IMR-90 (cell line): ENCODE results near the gene SHROOM1. TPM values are rescaled to one million over a fixed set of nuclear protein-coding genes. Genes with fewer than 3 reads are reported as not detected.
"Not testable (repeated sequence)": the region's sequence is repeated elsewhere in the genome, so short reads cannot be mapped to it uniquely, and the experiment has no call there.

Experiments
- ATAC-seq: fragments of 200-7000 bp; cut with Tn5 transposase; 2 replicates; pipeline ENCODE4 v1.9.1; 2020; ENCODE audit warnings: low read depth, mild to moderate bottlenecking, moderate library complexity
- BruUV-seq: library from RNA; stranded (reverse); fragments of 400-500 nt; replicated peaks from 2 replicates; lab custom pipeline; 2021; lab: Mats Ljungman, UMichigan
- CTCF ChIA-PET: fragments of 300-600 bp; formaldehyde crosslinking; extraction: SDS; loops from one replicate; lab custom pipeline; 2021; ENCODE audit warnings: antibody characterized with exemption; lab: Yijun Ruan, JAX
- POLR2A ChIA-PET: fragments of 300-600 bp; sonication (Branson Sonifier 250); formaldehyde crosslinking; loops from one replicate; lab custom pipeline; 2022; ENCODE audit warnings: antibody characterized with exemption; ENCODE audit not compliant: unreplicated experiment; lab: Charles Lee
- DNase-seq: peaks from one replicate; pipeline ENCODE4 v3.0.0; 2013
- H2AFZ ChIP-seq: replicated peaks from 2 replicates; pipeline ENCODE3; 2013; ENCODE audit warnings: low read length, mild to moderate bottlenecking; ENCODE audit not compliant: poor library complexity
- H2AK5ac ChIP-seq: 2 replicates; pipeline ENCODE4 v1.6.1; 2013; ENCODE audit warnings: low read depth, low read length, inconsistent platforms
- H2AK9ac ChIP-seq: replicated peaks from 2 replicates; pipeline ENCODE3; 2013; ENCODE audit warnings: mild to moderate bottlenecking, low read depth, low read length, moderate library complexity; ENCODE audit not compliant: poor library complexity
- H2BK120ac ChIP-seq: 2 replicates; pipeline ENCODE4 v1.6.1; 2013; ENCODE audit warnings: low read depth, low read length, inconsistent platforms
- H2BK15ac ChIP-seq: 3 replicates; pipeline ENCODE4 v1.6.1; 2013; ENCODE audit warnings: low read depth, low read length, inconsistent platforms
- H2BK20ac ChIP-seq: 2 replicates; pipeline ENCODE4 v1.6.1; 2013; ENCODE audit warnings: low read depth, mild to moderate bottlenecking, inconsistent platforms, low read length, moderate library complexity
- H2BK5ac ChIP-seq: 2 replicates; pipeline ENCODE4 v1.6.1; 2013; ENCODE audit warnings: mild to moderate bottlenecking, low read depth, low read length, inconsistent platforms; ENCODE audit not compliant: poor library complexity, severe bottlenecking
- H3K14ac ChIP-seq: replicated peaks from 2 replicates; pipeline ENCODE4 v1.6.1; 2013; ENCODE audit warnings: low read depth, low read length, inconsistent platforms
- H3K18ac ChIP-seq: 2 replicates; pipeline ENCODE4 v1.6.1; 2013; ENCODE audit warnings: low read depth, low read length, control low read depth
- H3K23ac ChIP-seq: 2 replicates; pipeline ENCODE4 v1.6.1; 2013; ENCODE audit warnings: low read depth, low read length, inconsistent platforms
- H3K27ac ChIP-seq: 2 replicates; pipeline ENCODE4 v1.5.1; 2013; ENCODE audit warnings: mild to moderate bottlenecking, control low read depth, low read length; ENCODE audit not compliant: insufficient read depth
- H3K27me3 ChIP-seq: 2 replicates; pipeline ENCODE4 v1.6.1; 2013; ENCODE audit warnings: low read length; ENCODE audit not compliant: control insufficient read depth, insufficient read depth
- H3K36me3 ChIP-seq: 2 replicates; pipeline ENCODE4 v1.6.1; 2013; ENCODE audit warnings: low read length, mixed read lengths; ENCODE audit not compliant: control insufficient read depth, insufficient read depth
- H3K4ac ChIP-seq: 2 replicates; pipeline ENCODE4 v1.6.1; 2013; ENCODE audit warnings: low read depth, low read length, inconsistent platforms
- H3K4me1 ChIP-seq: 2 replicates; pipeline ENCODE4 v1.6.1; 2013; ENCODE audit warnings: low read length, mixed read lengths; ENCODE audit not compliant: control insufficient read depth, insufficient read depth
- H3K4me2 ChIP-seq: 2 replicates; pipeline ENCODE4 v1.6.1; 2013; ENCODE audit warnings: low read depth, mild to moderate bottlenecking, control low read depth, low read length, moderate library complexity
- H3K4me3 ChIP-seq: 2 replicates; pipeline ENCODE4 v1.5.1; 2013; ENCODE audit warnings: low read depth, mild to moderate bottlenecking, control low read depth, low read length, moderate library complexity; ENCODE audit not compliant: insufficient read depth
- H3K56ac ChIP-seq: 2 replicates; pipeline ENCODE4 v1.6.1; 2013; ENCODE audit warnings: low read length, inconsistent platforms; ENCODE audit not compliant: insufficient read depth; ENCODE audit errors: extremely low read depth
- H3K79me1 ChIP-seq, 2 experiments: 2 replicates each; pipeline ENCODE4 v1.6.1; 2013; ENCODE audit warnings: low read length in 2 of 2, inconsistent platforms in 1 of 2, low read depth in 1 of 2
- H3K9ac ChIP-seq: 2 replicates; pipeline ENCODE4 v1.6.1; 2013; ENCODE audit warnings: low read depth, low read length, control low read depth
- H3K9me1 ChIP-seq: 2 replicates; pipeline ENCODE4 v1.6.1; 2013; ENCODE audit warnings: low read length, inconsistent platforms; ENCODE audit not compliant: insufficient read depth
- H3K9me3 ChIP-seq: 2 replicates; pipeline ENCODE4 v1.6.1; 2013; ENCODE audit warnings: low read length; ENCODE audit not compliant: control insufficient read depth, insufficient read depth
- H4K20me1 ChIP-seq: 2 replicates; pipeline ENCODE4 v1.6.1; 2013; ENCODE audit warnings: low read length, inconsistent platforms; ENCODE audit not compliant: insufficient read depth
- H4K5ac ChIP-seq: 2 replicates; pipeline ENCODE4 v1.6.1; 2013; ENCODE audit warnings: mild to moderate bottlenecking, low read depth, low read length, control low read depth
- H4K8ac ChIP-seq, 2 experiments: 2 replicates each; pipeline ENCODE4 v1.6.1; 2013; ENCODE audit warnings: low read depth in 2 of 2, low read length in 2 of 2, control low read depth in 1 of 2, inconsistent platforms in 1 of 2
- H4K91ac ChIP-seq: 2 replicates; pipeline ENCODE4 v1.6.1; 2013; ENCODE audit warnings: low read depth, low read length, inconsistent platforms; ENCODE audit not compliant: insufficient read depth
- MXI1 ChIP-seq: IDR thresholded peaks from 2 replicates; pipeline ENCODE4 v1.6.1; 2012; ENCODE audit warnings: low read depth, mild to moderate bottlenecking, low read length, moderate library complexity, borderline replicate concordance
- POLR2A ChIP-seq: IDR thresholded peaks from 2 replicates; pipeline ENCODE4 v1.6.1; 2012; ENCODE audit warnings: mild to moderate bottlenecking, low read depth, low read length
- WGBS, 2 experiments: methylation state at CpG; one replicate each; pipeline versions ENCODE4 v1.1.5 to v1.1.7; 2013; ENCODE audit warnings: missing lambda C conversion rate in 2 of 2; ENCODE audit not compliant: insufficient read length in 1 of 2; ENCODE audit errors: extremely low coverage in 2 of 2; 5-methylcytosine and 5-hydroxymethylcytosine counted together
- dilution Hi-C: fragments of 300-500 bp; cut with HindIII; formaldehyde crosslinking; loops from one replicate; pipeline ENCODE4 v1.14.3; 2018; ENCODE audit warnings: low sequenced_read_pairs; ENCODE audit not compliant: unreplicated experiment
- in situ Hi-C: fragments of 300-500 bp; cut with MboI; formaldehyde crosslinking; loops from 3 replicates; pipeline ENCODE4 v1.14.3; 2019; ENCODE audit warnings: low sequenced_read_pairs, inconsistent platforms, mixed read lengths
- intact Hi-C: fragments of 100-400 bp; cut with micrococcal nuclease; formaldehyde crosslinking; loops from 2 replicates; pipeline ENCODE4 v1.10.0; 2022
- polyA plus RNA-seq, 3 experiments: library from polyadenylated mRNA; depleted of rRNA; stranded (reverse); fragments of >200 nt; gene quantifications; 2 replicates each; pipeline ENCODE4 v1.2.3, GENCODE V29; 2012; ENCODE audit warnings: low replicate concordance in 1 of 3
- total RNA-seq: library from RNA; depleted of rRNA; stranded (reverse); fragments of >200 nt; gene quantifications from 2 replicates; pipeline ENCODE4 v1.2.3, GENCODE V29; 2012
- TF ChIP-seq, protein P1 (sequence below): conservative IDR thresholded peaks from 2 replicates; pipeline ENCODE4 v1.5.1; 2012; ENCODE audit warnings: mild to moderate bottlenecking, low read depth, low read length, improper control_type of control experiment
- TF ChIP-seq, protein P2 (sequence below): fragments of 150-350 bp; IDR thresholded peaks from 2 replicates; pipeline ENCODE4 v1.6.1; 2017; ENCODE audit warnings: mild to moderate bottlenecking, antibody characterized with exemption, low read length, low read depth

Gene SHROOM1
- total and polyA plus RNA-seq, 2 of the 4 experiments (the other 2 are of a cell fraction) = 1.4 to 6.3 TPM

DNA sequence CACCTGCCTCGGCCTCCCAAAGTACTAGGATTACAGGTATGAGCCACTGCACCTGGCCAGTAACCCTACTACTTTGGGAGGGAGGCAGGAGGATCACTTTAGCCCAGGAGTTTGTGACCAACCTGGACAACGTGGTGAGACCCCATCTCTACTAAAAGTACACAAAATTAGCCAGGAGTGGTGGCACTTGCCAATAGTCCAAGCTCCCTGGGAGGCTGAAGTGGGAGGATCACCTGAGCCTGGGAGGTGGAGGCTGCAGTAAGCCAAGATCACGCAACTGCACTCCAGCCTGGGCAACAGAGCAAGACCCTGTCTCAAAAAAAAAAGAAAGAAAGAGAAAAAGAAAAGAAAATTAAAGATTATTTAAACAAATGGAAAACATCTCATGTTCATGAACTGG, 25.6 kb upstream of the SHROOM1 start:
- Histone ChIP-seq H3K27ac (no peak overlapping the region), H4K20me1 (no peaks in the 10 kb centered on the region), H4K91ac (no peak overlapping the region), H2AK5ac (no peak overlapping the region), H2AK9ac (no peak overlapping the region), H3K9ac (no peak overlapping the region), H3K9me3 (no peaks in the 10 kb centered on the region), H2BK5ac (no peak overlapping the region), H3K4me1 (peaks cover 2% of the 10 kb centered on the region; the same call in 1 of the 2 replicates), H3K4me2 (no peak overlapping the region), H2BK120ac (no peak overlapping the region), H3K56ac (no peak overlapping the region), H2BK15ac (no peak overlapping the region), H3K18ac (no peak overlapping the region), H3K79me1 (no peaks in the 10 kb centered on the region), H3K14ac (no peak overlapping the region), H3K23ac (no peak overlapping the region), H3K4ac (no peak overlapping the region), H2BK20ac (no peak overlapping the region), H3K27me3 (no peaks in the 10 kb centered on the region), H4K5ac (no peak overlapping the region), H3K4me3 (no peak overlapping the region), H4K8ac (no peak overlapping the region), H3K9me1 (no peaks in the 10 kb centered on the region), H2AFZ (no peak overlapping the region), H3K36me3 (no peaks in the 10 kb centered on the region)
- in situ Hi-C loops = no loop called here
- DNase-seq (no peak), ATAC-seq (no peak)
- ChIA-PET POLR2A (no interaction called here), CTCF (interaction anchor here (1.3 kb wide), 1 partner anchor 10 kb away, joined by 7 read pairs; the partner anchor contains the start of genes GDF9 and UQCRQ)
- intact Hi-C loops = no loop called here
- no CpG with 5 or more reads among the region's 3 CpGs for WGBS, 2 experiments
- BruUV-seq = no TSS peak
- TF ChIP-seq, protein P1, sequence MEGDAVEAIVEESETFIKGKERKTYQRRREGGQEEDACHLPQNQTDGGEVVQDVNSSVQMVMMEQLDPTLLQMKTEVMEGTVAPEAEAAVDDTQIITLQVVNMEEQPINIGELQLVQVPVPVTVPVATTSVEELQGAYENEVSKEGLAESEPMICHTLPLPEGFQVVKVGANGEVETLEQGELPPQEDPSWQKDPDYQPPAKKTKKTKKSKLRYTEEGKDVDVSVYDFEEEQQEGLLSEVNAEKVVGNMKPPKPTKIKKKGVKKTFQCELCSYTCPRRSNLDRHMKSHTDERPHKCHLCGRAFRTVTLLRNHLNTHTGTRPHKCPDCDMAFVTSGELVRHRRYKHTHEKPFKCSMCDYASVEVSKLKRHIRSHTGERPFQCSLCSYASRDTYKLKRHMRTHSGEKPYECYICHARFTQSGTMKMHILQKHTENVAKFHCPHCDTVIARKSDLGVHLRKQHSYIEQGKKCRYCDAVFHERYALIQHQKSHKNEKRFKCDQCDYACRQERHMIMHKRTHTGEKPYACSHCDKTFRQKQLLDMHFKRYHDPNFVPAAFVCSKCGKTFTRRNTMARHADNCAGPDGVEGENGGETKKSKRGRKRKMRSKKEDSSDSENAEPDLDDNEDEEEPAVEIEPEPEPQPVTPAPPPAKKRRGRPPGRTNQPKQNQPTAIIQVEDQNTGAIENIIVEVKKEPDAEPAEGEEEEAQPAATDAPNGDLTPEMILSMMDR = no peak
- TF ChIP-seq POLR2A = no peak
- TF ChIP-seq, protein P2, sequence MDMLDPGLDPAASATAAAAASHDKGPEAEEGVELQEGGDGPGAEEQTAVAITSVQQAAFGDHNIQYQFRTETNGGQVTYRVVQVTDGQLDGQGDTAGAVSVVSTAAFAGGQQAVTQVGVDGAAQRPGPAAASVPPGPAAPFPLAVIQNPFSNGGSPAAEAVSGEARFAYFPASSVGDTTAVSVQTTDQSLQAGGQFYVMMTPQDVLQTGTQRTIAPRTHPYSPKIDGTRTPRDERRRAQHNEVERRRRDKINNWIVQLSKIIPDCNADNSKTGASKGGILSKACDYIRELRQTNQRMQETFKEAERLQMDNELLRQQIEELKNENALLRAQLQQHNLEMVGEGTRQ = no peak
- TF ChIP-seq MXI1 = no peak
- dilution Hi-C loops = no loop called here

DNA sequence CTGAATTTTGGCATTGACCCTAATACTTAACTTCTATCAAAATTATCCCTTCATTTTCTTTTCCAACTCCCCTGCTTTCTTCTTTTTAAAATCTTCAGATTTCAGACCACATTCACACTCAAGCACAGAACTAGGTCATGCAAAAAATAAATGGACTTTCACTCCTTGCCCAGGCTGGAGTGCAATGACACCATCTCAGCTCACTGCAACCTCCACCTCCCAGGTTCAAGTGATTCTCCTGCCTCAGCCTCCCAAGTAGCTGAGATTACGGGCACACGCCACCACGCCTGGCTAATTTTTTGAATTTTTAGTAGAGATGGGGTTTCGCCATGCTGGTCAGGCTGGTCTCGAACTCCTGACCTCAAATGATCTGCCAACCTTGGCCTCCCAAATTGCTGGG, 24.5 kb upstream of the SHROOM1 start:
- H3K14ac ChIP-seq, dilution Hi-C loops, H3K27ac ChIP-seq, H3K9ac ChIP-seq, H3K23ac ChIP-seq, ATAC-seq, H3K56ac ChIP-seq, CTCF ChIA-PET, H2AFZ ChIP-seq, H2AK5ac ChIP-seq, H3K4me1 ChIP-seq, H2BK120ac ChIP-seq, H3K79me1 ChIP-seq, POLR2A ChIA-PET, H4K91ac ChIP-seq, in situ Hi-C loops, H3K18ac ChIP-seq, H4K8ac ChIP-seq, BruUV-seq, H3K9me3 ChIP-seq, H3K4ac ChIP-seq, H3K9me1 ChIP-seq, H2AK9ac ChIP-seq, H4K5ac ChIP-seq, H2BK15ac ChIP-seq, H3K4me3 ChIP-seq, DNase-seq, intact Hi-C loops, H3K27me3 ChIP-seq, H3K36me3 ChIP-seq, H4K20me1 ChIP-seq, H2BK20ac ChIP-seq, H2BK5ac ChIP-seq, H3K4me2 ChIP-seq: not testable (repeated sequence)
- no CpG with 5 or more reads among the region's 5 CpGs for WGBS, 2 experiments
